Measurements from ENCODE around the gene TRIM41. TPM values are rescaled to one million over a fixed set of nuclear protein-coding genes. Genes with fewer than 3 reads are reported as not detected.
A peak's percentile ranks its signal among the peaks of the same experiment; 100 is the strongest.

TRIM41 gene
- total and polyA plus RNA-seq, 2 of the 13 experiments (the other 11 are each of a cell fraction or from before 2014, with no cell fraction given), result 10.2 to 16.7 TPM

GRCh38 chr5:181223058-181223728 lies at the start of gene TRIM41 (continued):
- TF ChIP-seq ZBTB8A (CRISPR knock-in tag; IDR thresholded peaks at IDR 0.05; ENCODE audit: borderline replicate concordance, low read depth) (no peak), CREB1 (IDR thresholded peaks at IDR 0.05) (peak; percentile 26; the same call in 1 of the 2 replicates), CREB1 (CRISPR knock-in tag; IDR thresholded peaks at IDR 0.05) (no peak), SNAPC5 (CRISPR knock-in tag; IDR thresholded peaks at IDR 0.05; ENCODE audit: borderline replicate concordance) (no peak), ZMYM2 (CRISPR knock-in tag; IDR thresholded peaks at IDR 0.05) (0 out of 2 replicates have a peak, but pooled peaks have one; percentile 9), ZNF75D (CRISPR knock-in tag; IDR thresholded peaks at IDR 0.05; ENCODE audit: borderline replicate concordance) (no peak), POGZ (CRISPR knock-in tag; IDR thresholded peaks at IDR 0.05) (peak; percentile 83), ZNF562 (CRISPR knock-in tag; IDR thresholded peaks at IDR 0.05; ENCODE audit: borderline replicate concordance) (no peak), ATM (IDR thresholded peaks at IDR 0.05; ENCODE audit: borderline replicate concordance) (no peak), ZNF589 (CRISPR knock-in tag; conservative IDR thresholded peaks at IDR 0.05) (no peak; the same call in 1 of the 2 replicates), SIX1 (CRISPR knock-in tag; IDR thresholded peaks at IDR 0.05; ENCODE audit: borderline replicate concordance) (no peak), EED (CRISPR knock-in tag; IDR thresholded peaks at IDR 0.05) (no peak; the same call in 1 of the 2 replicates), KLF16 (CRISPR knock-in tag; IDR thresholded peaks at IDR 0.05) (peak; percentile 38 to 88; a peak in 2 of 4 replicates), HMG20B (CRISPR knock-in tag; conservative IDR thresholded peaks at IDR 0.05) (no peak; the same call in 1 of the 2 replicates), NR3C1 (CRISPR knock-in tag; IDR thresholded peaks at IDR 0.05) (no peak)
- TF ChIP-seq, protein P1, sequence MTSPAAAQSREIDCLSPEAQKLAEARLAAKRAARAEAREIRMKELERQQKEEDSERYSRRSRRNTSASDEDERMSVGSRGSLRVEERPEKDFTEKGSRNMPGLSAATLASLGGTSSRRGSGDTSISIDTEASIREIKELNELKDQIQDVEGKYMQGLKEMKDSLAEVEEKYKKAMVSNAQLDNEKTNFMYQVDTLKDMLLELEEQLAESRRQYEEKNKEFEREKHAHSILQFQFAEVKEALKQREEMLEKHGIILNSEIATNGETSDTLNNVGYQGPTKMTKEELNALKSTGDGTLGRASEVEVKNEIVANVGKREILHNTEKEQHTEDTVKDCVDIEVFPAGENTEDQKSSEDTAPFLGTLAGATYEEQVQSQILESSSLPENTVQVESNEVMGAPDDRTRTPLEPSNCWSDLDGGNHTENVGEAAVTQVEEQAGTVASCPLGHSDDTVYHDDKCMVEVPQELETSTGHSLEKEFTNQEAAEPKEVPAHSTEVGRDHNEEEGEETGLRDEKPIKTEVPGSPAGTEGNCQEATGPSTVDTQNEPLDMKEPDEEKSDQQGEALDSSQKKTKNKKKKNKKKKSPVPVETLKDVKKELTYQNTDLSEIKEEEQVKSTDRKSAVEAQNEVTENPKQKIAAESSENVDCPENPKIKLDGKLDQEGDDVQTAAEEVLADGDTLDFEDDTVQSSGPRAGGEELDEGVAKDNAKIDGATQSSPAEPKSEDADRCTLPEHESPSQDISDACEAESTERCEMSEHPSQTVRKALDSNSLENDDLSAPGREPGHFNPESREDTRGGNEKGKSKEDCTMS (CRISPR knock-in tag; conservative IDR thresholded peaks at IDR 0.05), result no peak
- TF ChIP-seq, protein P2, sequence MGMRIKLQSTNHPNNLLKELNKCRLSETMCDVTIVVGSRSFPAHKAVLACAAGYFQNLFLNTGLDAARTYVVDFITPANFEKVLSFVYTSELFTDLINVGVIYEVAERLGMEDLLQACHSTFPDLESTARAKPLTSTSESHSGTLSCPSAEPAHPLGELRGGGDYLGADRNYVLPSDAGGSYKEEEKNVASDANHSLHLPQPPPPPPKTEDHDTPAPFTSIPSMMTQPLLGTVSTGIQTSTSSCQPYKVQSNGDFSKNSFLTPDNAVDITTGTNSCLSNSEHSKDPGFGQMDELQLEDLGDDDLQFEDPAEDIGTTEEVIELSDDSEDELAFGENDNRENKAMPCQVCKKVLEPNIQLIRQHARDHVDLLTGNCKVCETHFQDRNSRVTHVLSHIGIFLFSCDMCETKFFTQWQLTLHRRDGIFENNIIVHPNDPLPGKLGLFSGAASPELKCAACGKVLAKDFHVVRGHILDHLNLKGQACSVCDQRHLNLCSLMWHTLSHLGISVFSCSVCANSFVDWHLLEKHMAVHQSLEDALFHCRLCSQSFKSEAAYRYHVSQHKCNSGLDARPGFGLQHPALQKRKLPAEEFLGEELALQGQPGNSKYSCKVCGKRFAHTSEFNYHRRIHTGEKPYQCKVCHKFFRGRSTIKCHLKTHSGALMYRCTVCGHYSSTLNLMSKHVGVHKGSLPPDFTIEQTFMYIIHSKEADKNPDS (CRISPR knock-in tag; IDR thresholded peaks at IDR 0.05), result 0 out of 2 replicates have a peak, but pooled peaks have one; percentile 48
- TF ChIP-seq, protein P3, sequence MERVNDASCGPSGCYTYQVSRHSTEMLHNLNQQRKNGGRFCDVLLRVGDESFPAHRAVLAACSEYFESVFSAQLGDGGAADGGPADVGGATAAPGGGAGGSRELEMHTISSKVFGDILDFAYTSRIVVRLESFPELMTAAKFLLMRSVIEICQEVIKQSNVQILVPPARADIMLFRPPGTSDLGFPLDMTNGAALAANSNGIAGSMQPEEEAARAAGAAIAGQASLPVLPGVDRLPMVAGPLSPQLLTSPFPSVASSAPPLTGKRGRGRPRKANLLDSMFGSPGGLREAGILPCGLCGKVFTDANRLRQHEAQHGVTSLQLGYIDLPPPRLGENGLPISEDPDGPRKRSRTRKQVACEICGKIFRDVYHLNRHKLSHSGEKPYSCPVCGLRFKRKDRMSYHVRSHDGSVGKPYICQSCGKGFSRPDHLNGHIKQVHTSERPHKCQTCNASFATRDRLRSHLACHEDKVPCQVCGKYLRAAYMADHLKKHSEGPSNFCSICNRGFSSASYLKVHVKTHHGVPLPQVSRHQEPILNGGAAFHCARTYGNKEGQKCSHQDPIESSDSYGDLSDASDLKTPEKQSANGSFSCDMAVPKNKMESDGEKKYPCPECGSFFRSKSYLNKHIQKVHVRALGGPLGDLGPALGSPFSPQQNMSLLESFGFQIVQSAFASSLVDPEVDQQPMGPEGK (CRISPR knock-in tag; IDR thresholded peaks at IDR 0.05), result peak; percentile 58
- TF ChIP-seq, protein P4, sequence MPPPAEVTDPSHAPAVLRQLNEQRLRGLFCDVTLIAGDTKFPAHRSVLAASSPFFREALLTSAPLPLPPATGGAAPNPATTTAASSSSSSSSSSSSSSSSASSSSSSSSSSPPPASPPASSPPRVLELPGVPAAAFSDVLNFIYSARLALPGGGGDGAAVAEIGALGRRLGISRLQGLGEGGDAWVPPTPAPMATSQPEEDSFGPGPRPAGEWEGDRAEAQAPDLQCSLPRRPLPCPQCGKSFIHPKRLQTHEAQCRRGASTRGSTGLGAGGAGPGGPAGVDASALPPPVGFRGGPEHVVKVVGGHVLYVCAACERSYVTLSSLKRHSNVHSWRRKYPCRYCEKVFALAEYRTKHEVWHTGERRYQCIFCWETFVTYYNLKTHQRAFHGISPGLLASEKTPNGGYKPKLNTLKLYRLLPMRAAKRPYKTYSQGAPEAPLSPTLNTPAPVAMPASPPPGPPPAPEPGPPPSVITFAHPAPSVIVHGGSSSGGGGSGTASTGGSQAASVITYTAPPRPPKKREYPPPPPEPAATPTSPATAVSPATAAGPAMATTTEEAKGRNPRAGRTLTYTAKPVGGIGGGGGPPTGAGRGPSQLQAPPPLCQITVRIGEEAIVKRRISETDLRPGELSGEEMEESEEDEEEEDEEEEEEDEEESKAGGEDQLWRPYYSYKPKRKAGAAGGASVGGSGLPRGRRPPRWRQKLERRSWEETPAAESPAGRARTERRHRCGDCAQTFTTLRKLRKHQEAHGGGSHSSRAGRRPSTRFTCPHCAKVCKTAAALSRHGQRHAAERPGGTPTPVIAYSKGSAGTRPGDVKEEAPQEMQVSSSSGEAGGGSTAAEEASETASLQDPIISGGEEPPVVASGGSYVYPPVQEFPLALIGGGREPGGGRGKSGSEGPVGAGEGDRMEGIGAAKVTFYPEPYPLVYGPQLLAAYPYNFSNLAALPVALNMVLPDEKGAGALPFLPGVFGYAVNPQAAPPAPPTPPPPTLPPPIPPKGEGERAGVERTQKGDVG (CRISPR knock-in tag; IDR thresholded peaks at IDR 0.05; ENCODE audit: borderline replicate concordance), result peak; percentile 89; the same call in 1 of the 2 replicates
